NCI-H82 treated with DMSO at 0.1 percent for 48 hours (cell line): Measurements from ENCODE around the gene PVR.
"Not testable (repeated sequence)": the region's sequence is repeated elsewhere in the genome, so short reads cannot be mapped to it uniquely, and the experiment has no call there.

Source experiments
- DNase-seq: peaks from one replicate; lab custom pipeline; 2025; ENCODE audit not compliant: unreplicated experiment; lab: John Stamatoyannopoulos, UW

The PVR gene

DNA sequence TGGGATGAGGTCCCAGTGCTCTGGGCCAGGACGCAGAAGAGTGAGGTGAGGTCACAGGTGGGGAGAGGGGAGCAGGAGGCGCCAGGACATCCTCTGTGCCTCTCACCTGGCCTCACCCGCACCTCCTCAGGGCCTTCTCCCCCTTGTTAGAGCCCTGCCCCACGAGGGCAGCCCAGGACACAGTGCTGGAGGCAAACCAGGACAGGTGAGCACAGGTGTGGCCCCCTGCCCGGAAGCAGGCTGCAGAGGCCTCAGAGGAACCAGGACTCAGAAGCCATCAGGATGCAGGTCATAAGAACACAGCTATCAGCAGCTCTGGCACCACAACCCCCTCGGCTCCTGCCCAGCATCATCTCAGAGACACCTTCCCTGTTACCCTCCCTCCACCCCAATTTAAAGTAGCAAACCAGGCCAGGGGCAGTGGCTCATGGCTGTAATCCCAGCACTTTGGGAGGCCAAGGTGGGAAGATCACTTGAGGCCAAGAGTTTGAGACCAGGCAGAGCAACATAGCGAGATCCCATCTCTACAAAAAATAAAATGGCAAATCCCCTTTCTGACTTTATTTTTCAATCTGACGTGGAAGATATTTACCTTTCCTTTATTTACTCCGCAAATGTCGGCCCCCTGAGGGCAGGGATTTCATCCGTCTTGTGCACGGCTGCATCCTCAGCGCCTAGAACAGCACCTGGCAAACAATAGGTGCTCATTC is 54.9 kb downstream of the PVR start, which contains the start of gene CEACAM16:
CEACAM16 (plus strand) TSS at position 660 of the 710 bp plus-strand sequence. CDS start 2,306 bp downstream, outside the sequence.
- no peak for DNase-seq

- DNase-seq: no peak
Observed at GRCh38 chr19:44700547-44700946, 56.8 kb downstream of the PVR start.

DNA sequence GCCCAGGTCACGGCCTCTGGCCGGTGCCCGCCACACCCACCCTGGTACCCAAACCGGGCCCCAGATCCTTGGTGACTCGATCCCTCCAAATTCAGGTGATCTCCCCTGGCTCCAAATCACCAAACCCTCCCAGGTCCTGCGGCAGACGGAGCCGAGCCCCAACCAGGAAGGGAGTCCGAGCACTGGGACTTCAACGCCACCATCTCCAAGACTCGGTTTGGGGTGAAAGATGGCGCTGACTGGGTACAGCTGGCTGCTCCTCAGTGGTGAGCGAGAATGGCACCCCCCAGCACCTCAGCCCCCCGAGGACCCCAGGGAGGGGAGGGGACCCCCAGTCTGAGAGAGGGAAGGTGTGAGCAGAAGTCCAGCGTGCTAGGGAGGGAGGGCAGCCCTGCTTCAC is 57.5 kb downstream of the PVR start:
- no peak for DNase-seq

GRCh38 chr19:44702551-44703176 is 59.0 kb downstream of the PVR start:
- DNase-seq: no peak

DNA sequence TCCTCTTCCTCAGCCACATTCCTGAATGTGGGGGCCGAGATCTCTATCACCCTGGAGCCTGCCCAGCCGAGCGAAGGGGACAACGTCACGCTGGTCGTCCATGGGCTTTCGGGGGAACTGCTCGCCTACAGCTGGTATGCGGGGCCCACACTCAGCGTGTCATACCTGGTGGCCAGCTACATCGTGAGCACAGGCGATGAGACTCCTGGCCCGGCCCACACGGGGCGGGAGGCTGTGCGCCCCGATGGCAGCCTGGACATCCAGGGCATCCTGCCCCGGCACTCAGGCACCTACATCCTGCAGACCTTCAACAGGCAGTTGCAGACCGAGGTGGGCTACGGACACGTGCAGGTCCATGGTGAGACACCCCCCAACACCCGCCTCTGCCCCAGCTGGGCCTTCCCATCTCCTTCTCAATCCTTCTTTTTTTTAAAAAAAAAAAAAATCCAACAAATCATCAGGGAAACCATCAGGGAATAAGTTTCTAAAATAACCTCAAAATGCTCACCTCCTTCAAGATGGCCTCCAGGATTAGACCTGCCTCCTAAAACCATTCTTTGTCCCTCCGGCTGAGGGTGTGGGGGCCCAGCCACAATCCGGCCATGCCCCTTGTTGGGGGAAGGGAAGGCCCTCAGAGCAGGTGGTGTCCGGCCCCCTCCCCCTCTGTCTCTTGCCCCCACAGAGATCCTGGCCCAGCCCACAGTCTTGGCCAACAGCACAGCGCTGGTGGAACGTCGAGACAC is 59.8 kb downstream of the PVR start:
- DNase-seq: no peak

DNA sequence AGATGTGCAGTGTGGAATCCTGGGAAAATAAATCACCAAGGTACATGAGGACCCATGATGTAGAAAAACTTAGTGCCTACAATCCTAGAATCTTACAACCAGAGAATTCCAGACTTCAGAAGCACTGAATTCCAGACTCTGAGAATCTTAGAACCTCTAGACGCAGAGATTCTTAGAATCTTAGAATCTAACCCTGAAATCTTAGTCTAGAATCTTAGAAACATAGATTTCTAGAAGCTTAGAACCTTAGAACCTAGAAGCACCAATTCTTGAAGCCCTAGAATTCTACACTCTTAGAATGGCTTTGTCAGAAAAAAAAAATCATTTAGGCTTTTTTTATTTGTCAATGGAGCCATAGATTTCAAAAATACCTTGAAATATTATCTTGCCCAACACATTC is 61.3 kb downstream of the PVR start:
- no peak for DNase-seq

GRCh38 chr19:44705502-44706010 is 61.8 kb downstream of the PVR start:
- DNase-seq: no peak

- DNase-seq: no peak
Observed at GRCh38 chr19:44706506-44707236, 63.0 kb downstream of the PVR start.

DNA sequence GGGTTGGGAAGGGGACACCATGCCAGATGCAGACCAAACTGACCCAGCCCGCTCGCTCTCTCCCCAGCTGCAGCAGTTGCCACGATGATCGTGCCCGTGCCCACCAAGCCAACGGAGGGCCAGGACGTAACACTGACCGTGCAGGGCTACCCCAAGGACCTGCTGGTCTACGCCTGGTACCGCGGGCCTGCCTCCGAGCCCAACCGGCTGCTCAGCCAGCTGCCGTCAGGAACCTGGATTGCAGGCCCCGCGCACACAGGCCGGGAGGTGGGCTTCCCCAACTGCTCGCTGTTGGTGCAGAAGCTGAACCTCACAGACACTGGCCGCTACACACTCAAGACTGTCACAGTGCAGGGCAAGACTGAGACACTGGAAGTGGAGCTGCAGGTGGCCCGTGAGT is 64.1 kb downstream of the PVR start:
- no peak for DNase-seq

DNA sequence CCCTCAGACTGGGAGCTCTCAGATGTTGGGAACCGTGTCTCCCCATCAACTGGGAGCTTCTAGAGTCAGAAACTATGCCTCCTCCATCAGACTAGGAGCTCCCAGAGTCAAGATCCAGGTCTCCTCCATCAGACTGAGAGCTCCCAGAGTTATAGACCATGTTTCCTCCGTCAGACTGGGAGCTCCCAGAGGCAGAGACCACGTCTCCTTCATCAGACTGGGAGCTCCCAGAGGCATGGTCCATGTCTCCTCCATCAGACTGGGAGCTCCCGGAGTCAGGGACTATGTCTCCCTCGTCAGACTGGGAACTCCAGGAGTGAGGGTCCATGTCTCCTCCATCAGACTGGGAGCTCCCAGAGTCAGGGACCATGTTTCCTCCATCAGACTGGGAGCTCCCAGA is 65.2 kb downstream of the PVR start:
- no peak for DNase-seq

DNA sequence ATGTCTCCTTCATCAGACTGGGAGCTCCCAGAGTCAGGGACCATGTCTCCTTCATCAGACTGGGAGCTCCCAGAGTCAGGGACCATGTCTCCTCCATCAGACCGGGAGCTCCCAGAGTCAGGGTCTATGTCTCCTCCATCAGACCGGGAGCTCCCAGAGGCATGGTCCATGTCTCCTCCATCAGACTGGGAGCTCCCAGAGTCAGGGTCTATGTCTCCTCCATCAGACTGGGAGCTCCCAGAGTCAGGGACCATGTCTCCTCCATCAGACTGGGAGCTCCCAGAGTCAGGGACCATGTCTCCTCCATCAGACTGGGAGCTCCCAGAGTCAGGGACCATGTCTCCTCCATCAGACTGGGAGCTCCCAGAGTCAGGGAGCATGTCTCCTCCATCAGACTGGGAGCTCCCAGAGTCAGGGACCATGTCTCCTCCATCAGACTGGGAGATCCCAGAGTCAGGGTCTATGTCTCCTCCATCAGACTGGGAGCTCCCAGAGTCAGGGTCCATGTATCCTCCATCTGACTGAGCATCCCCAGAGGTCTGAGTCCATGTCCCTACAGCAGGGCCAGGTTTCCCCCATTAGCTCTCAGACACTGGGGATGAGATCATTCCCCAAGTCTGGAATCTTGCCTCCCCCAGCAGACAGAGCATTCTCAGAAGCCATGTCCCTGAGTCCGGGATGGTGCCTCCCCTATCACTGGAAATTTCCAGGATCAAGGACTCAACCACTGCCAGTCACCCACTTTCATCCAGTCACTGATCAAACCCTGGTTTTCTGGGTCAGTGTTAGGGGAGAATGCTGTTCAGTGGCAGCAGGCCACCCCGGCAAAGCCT is 65.9 kb downstream of the PVR start:
- not testable (repeated sequence) for DNase-seq

- DNase-seq: no peak
Observed at GRCh38 chr19:44710483-44710882, 66.8 kb downstream of the PVR start.

DNA sequence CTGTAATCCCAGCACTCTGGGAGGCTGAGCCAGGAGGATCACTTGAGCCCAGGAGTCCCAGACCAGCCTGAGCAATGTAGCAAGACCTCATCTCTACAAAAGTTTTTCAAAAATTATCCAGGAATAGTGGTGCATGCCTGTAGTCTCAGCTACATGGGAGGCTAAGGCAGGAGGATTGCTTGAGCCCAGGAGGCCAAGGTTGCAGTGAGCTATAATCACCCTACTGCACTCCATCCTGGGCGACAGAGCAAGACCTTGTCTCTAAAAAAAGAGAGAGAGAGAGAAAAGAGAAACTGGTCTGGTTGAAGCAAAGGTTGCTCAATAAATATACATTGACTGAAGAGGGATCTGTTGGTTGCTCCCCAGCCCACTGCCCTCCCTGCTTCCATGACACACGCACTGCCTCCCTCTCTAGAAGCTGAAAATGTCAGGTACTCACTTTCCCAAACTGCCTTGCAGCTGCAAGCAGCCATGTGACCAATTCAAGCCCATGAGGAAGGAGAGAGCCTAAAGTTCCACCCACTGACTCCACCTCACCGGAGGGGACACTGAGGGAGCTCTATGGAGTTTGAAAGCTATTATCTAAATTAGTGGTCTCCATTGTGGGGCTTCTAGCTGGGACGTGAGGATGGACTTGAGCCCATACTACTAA is 69.3 kb downstream of the PVR start:
- no peak for DNase-seq
